Epidermal melanocyte (primary cell): ENCODE data around the gene CGB7.
"Not testable (repeated sequence)": the region's sequence is repeated elsewhere in the genome, so short reads cannot be mapped to it uniquely, and the experiment has no call there.

ENCODE experiments used
- DNase-seq: peaks from one replicate; pipeline ENCODE4 v3.0.0; 2011; ENCODE audit warnings: low spot score; ENCODE audit not compliant: insufficient read length

The CGB7 gene

GRCh38 chr19:49057636-49058234, at the start of gene CGB7:
Gene CGB7, minus strand, starts transcription at chr19:49057749. Its CDS starts 2,374 bp downstream, at chr19:49055375.
- peak; percentile 92 for DNase-seq

- DNase-seq: peak; percentile 34
Observed at GRCh38 chr19:49106648-49107135, 49.1 kb upstream of the CGB7 start.

- no peak for DNase-seq
Observed at GRCh38 chr19:49104229-49104864, 46.8 kb upstream of the CGB7 start.

- DNase-seq: no peak
Observed at GRCh38 chr19:49103331-49104085, 46.0 kb upstream of the CGB7 start.

GRCh38 chr19:49102303-49102702, 44.8 kb upstream of the CGB7 start:
- no peak for DNase-seq

- DNase-seq: no peak
Observed at GRCh38 chr19:49101160-49101559, 43.6 kb upstream of the CGB7 start.

- no peak for DNase-seq
Observed at GRCh38 chr19:49098795-49099194, 41.2 kb upstream of the CGB7 start.

- DNase-seq: peak; percentile 86
Observed at GRCh38 chr19:49097453-49098288, 40.1 kb upstream of the CGB7 start.

- DNase-seq: no peak
Observed at GRCh38 chr19:49094505-49095482, 37.2 kb upstream of the CGB7 start.

- DNase-seq: no peak
Observed at GRCh38 chr19:49092686-49093085, 35.1 kb upstream of the CGB7 start.

GRCh38 chr19:49091391-49092038, 34.0 kb upstream of the CGB7 start:
- no peak for DNase-seq

GRCh38 chr19:49086296-49086695, 28.7 kb upstream of the CGB7 start:
- DNase-seq: no peak

GRCh38 chr19:49085868-49086232, 28.3 kb upstream of the CGB7 start:
- no peak for DNase-seq

GRCh38 chr19:49085020-49085867, 27.7 kb upstream of the CGB7 start, which contains the start of gene SNRNP70:
Gene SNRNP70, plus strand, starts transcription at chr19:49085451. Its CDS starts 964 bp downstream, at chr19:49086415.
- peak; percentile 100 for DNase-seq

GRCh38 chr19:49084206-49085019, 26.9 kb upstream of the CGB7 start:
- no peak for DNase-seq

- DNase-seq: no peak
Observed at GRCh38 chr19:49081273-49081672, 23.7 kb upstream of the CGB7 start.

GRCh38 chr19:49080392-49080791, 22.8 kb upstream of the CGB7 start:
- no peak for DNase-seq

- not testable (repeated sequence) for DNase-seq
Observed at GRCh38 chr19:49074869-49075268, 17.3 kb upstream of the CGB7 start.
